CD4-positive, alpha-beta T cell treated with Interferon gamma for 1 hour (primary cell): ENCODE data around the gene FIP1L1.

Experiments
- DNase-seq: peaks from one replicate; pipeline ENCODE4 v3.0.0-alpha.2; 2020

FIP1L1 gene

GRCh38 chr4:53507671-53508286 is 130.3 kb downstream of the FIP1L1 start:
- no peak for DNase-seq

DNA sequence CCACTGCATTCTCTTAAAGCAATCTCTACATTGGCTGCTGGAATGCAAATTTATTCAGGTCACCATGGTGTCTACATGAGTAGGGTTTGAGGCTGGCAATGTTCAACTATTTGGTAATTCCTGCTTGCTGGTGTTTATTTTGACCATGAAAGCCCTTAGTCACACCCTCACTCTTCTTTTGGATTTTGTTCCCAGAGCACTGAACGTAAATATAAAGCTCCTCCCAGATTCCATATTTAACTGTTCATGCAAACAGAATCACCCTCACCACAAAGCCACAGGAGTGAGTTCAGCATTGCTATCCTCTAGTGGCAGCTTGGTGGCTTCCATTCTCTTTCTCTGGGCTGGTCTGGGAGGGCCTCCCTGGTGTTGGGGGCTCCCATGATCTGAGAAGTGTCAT is 131.0 kb downstream of the FIP1L1 start:
- DNase-seq = no peak

GRCh38 chr4:53510321-53510720 is 132.9 kb downstream of the FIP1L1 start:
- DNase-seq = no peak
